Activated CD8-positive, alpha-beta memory T cell treated with anti-CD3 and anti-CD28 coated beads, Interleukin-2, amount 50 U/mL, for 4 hours (primary cell): ENCODE measurements around the gene SPTAN1.

Source experiments
- DNase-seq: peaks from one replicate; pipeline ENCODE4 v3.0.0-alpha.2; 2020

SPTAN1 gene

DNA sequence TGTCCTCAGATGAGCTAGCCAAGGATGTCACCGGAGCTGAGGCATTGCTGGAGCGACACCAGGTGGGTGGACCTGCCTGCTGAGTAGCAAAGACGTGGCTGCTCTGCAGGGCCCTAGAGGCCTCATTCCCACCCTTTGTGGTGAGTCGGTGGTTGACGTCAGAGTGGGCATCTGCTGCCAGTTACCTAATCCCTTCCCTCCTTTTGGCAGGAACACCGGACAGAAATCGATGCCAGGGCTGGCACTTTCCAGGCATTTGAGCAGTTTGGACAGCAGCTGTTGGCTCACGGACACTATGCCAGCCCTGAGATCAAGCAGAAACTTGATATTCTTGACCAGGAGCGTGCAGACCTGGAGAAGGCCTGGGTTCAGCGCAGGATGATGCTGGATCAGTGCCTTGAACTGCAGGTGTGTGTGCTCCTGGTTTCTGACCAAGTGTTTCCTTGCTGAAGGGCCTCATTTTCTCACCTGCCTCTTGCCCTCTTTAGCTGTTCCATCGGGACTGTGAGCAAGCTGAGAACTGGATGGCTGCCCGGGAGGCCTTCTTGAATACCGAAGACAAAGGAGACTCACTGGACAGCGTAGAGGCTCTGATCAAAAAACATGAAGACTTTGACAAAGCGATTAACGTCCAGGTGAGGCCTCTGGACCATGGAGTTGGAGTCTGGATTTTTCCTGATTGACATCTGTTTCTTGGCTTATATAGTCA is 55.4 kb downstream of the SPTAN1 start:
- DNase-seq: no peak

DNA sequence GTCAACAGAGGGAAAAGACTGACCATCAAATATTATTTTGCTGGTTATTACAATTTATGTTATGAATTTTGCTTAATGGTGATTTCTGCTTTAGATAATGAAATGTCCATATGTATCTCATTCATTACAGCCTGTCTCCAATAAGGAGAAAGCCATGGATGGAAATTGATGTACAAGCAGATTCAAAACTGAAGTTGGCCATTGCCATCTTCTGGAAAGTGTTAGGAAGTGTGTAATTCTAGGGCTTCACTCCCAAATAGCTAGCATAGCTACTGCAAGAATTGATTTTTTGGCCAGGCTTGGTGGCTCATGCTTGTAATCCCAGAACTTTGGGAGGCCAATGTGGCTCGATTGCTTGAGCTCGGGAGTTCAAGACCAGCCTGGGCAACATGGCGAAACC is 58.5 kb downstream of the SPTAN1 start:
- no peak for DNase-seq

DNA sequence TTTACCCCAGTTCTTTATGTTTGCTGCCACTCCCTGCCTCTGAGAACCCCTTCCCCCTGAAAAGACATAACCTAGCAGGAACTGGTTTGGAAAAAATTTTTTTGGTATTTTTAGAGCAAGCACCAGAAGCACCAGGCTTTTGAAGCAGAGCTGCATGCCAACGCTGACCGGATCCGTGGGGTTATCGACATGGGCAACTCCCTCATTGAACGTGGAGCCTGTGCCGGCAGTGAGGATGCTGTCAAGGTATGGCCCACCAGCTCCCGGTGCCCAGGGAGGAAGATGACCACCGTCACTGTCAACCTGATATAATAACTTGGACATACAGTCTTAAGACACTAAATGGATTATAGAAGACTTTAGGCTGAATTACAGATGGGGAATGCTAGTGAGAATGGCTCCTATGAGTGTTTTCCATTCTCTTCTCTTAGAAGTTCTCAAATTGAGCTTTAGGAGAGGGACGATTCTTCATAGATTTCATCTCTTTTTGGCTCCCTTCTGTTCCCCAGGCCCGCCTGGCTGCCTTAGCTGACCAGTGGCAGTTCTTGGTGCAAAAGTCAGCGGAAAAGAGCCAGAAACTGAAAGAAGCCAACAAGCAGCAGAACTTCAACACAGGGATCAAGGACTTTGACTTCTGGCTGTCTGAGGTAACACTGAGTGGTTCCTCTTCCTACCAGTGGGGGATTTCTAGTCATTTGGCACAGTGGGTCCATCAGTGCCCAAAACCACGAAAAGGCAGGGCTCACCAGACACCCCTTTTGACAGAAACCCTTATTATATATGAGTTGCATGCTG is 59.4 kb downstream of the SPTAN1 start:
- DNase-seq: no peak

DNA sequence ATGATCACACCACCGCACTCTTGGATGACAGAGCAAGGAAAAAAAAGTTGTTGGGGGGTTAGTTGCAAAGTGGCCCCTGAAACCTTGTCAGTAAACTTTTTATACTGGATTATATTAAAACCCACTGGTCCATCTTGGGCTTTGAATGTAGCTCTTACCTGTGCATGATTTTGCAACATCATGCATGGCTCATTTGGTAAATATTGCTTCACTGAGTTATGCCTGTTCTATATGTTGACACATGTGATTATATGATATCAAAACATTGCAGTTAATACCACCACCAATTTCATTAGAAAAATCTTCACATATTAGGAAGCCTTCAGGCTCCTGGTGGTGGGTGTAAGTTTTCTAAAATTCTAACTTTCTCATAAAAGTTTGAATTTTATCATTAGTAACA is 62.3 kb downstream of the SPTAN1 start:
- no peak for DNase-seq

DNA sequence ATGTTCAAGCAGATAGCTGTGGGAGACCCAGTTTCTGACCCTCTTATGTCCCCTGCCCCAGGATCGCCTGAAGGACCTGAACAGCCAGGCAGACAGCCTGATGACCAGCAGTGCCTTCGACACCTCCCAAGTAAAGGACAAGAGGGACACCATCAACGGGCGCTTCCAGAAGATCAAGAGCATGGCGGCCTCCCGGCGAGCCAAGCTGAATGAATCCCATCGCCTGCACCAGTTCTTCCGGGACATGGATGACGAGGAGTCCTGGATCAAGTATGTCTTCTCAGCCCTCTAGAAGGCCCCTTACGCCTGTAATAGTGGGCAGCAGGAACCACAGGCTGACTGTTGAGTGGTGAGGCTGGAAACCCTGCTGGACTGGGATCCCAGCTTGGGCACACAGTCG is 63.2 kb downstream of the SPTAN1 start:
- DNase-seq: no peak

DNA sequence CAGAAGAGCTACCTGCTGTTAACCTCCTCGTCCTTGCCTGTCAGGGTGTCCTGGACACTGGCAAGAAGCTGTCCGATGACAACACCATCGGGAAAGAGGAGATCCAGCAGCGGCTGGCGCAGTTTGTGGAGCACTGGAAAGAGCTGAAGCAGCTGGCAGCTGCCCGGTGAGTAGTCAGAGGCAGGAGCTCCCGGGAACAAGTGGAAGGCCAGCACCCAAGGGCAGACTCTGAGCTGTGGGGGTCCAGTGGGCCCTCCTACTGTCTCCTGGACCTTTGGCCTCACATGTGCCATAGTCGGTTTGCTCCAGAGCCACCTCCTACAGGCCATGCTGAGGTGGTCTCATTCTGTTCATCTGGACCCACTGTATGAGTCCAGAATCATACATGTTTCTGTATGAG is 65.6 kb downstream of the SPTAN1 start:
- no peak for DNase-seq

DNA sequence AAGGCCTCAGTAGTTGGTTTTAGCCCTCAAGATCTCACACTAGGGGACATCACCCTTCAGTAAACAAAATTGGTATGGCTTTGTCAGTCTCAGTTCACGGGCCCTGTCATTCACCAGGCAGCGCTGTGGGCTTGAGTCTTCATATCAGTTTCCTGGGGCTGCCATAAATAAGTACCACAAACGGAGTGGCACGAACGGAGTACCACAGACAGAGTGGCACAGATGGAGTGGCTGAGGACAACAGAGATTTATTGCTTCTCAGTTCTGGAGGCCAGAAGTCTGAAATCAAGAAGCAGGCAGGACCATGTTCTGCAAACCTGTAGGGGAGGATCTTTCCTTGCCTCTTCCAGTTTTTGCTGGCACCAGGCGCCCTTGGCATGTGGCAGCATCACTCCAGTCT is 66.7 kb downstream of the SPTAN1 start:
- no peak for DNase-seq

DNA sequence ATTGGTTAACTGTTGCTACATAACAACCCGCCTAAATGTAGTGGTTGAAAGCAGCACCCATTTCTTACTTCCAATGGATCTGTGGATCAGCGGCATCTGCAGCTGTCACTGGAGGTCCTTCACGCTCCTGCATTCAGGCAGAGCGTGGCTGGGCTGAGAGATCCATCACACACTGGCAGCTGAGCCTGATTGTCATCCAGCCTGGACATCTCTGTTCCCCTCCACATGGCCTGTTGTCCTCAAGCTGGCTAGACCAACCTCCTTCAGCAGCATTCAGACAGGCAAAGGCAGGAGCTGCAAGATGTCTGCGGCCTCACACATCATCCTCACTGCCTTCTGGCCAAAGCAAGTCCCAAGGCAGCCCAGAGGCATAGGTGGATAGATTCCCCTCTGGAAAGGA is 67.4 kb downstream of the SPTAN1 start:
- no peak for DNase-seq

DNA sequence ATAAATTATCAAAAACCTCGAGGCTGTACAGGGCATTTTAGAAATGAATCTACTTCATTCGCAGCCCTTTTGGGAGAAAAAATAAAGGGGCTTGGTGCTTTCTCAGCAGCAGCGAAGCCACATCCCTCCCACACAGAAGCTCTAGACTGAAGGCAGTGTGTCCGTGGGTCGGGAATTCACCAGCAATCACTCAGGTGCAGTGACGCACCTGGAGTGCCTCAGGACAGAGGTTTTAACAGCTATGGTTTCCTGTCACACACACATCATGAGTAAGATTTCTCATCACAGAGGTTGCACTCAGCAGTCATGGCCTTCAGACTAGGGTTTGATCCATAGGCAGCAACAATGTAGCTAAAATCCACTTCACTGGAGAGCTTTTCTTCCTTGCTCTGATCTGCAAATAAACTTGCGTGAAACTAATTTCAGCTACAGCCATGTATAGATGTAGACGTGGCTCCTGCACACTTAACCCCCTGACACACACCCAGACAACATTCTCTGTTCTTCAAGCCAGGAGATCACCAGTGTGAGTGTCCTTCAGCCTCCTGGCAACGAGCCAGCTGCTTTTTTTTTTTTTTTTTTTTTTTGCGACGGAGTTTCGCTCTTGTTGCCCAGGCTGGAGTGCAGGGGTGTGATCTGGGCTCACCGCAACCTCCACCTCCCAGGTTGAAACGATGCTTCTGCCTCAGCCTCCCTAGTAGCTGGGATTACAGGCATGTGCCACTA is 69.5 kb downstream of the SPTAN1 start:
- no peak for DNase-seq

DNA sequence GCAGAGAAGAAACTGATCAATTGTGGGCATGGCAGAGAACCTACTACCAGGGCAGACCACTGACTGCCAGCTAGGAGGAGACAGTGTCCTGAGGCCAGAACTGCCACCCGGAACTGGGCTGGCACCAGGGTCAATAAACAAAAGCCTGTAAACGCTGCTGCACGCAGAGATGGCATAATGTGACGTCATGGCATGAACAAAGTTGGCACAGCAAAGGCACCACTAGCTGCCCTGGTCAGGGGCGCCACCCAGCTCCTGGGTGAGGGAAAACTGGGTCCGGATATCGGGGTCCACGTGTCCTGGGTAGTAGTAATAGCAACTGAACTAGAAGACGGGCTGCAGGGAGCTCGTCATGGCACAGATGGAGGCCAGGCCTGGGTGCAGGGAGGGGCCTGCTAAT is 72.2 kb downstream of the SPTAN1 start:
- DNase-seq: no peak

DNA sequence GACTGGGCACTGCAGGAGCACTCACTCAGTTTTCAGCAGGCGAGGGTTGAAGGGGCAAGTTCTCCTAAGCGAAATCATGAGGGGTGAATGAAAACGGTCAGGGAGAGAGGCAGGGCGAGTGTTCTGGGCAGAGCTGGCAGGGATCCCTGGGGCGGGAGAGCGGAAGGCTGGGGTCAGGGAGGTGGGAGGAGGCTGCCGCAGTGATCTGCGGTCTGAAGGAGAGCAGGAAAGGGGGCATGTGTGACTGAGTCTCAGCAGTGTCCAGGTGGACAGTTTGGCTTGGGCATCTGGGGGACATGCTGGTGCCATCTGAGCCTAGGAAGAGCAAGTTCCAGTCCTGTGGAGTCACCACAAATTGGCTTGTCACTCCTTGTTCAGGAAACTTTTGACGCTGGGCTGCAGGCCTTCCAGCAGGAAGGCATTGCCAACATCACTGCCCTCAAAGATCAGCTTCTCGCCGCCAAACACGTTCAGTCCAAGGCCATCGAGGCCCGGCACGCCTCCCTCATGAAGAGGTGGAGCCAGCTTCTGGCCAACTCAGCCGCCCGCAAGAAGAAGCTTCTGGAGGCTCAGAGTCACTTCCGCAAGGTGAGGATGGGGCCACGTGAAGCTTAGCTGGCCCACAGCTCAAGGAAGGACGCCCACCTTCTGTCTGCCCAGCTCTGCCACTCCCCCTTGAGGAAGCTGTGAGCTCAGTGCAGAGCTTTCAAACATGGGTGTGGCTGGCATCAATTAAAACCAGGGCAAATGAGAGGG is 73.2 kb downstream of the SPTAN1 start:
- DNase-seq: no peak

DNA sequence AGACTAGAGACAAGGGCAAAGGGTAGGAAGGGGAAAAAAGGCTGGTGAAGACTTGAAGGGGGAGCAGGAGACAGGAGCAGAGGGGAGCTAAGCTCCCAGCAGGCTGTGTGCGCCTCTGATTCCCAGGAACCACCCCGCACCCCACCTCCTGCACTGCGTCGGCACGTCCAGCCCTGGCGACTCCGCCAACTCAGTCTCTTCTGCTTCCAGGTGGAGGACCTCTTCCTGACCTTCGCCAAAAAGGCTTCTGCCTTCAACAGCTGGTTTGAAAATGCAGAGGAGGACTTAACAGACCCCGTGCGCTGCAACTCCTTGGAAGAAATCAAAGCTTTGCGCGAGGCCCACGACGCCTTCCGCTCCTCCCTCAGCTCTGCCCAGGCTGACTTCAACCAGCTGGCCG is 73.8 kb downstream of the SPTAN1 start:
- no peak for DNase-seq

DNA sequence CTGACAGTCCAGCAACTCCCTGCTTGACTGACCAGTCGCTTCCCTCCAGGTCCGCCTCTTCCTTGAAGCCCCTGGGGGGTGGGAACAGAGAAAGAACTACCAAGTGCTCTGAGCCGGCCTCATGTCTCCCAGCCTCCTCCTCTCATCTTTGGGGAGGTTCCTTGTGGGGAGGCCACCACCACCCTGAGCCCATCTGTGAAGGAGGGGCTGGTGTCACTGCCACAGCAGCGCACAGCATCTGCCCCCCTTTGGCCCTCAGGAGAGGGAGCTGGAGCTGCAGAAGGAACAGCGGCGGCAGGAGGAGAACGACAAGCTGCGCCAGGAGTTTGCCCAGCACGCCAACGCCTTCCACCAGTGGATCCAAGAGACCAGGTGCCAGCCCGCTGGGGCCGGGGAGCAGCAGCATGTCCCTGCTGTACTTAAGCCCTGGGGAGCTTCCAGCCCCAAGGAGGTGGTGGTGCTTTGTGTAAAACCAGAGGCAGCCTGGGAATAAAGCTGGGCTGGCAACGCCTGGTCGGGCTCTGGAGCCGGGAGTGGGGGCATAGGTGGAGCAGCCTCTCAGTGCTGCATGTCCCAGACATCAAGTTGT is 74.8 kb downstream of the SPTAN1 start:
- DNase-seq: no peak

DNA sequence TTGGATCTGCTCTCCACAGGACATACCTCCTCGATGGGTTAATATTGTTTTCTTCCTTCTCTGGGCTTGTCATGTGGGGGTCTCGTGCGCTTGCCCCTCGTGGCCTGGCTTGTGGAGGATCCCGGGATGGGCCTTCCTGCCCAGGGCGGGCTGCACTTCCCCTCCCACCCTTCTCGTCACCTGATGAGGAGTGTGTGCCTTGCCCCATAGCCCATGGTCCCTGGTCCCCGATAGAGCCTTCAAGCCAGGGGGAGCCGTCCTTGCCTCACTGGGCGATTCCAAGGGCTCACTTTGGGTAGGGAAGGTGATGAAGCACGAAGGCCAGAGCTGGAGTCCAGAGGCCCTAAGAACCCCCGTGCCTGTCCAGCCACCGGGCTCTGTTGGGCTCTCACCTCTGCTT is 75.5 kb downstream of the SPTAN1 start:
- no peak for DNase-seq

DNA sequence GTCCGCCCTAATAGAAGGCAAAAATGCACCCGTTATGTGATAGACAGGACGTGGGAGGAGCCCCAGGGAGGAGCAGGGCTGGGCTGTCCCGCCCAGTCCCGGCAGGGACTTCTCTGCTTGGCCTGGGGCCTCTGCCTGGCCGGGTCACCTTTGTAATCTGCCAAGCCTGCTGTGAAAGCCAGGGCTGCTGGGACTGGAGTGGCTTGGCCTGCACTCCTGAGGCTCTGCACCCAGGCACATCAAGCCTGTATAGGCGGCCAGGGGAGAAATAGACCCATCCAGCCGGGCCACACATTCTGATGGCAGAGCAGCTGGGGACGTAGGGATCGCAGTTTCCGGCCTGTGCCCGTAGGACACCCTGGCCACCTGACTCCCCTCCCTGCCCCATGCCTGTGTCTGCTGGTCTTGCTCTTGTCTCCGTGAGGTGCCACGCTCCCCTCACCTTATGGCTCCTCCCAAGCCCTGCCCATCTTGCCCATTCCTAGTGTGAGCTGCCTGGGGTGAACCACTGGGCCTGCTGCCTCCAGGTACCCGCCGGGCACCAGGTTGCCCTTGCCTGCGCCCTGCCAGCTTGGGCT is 76.2 kb downstream of the SPTAN1 start:
- no peak for DNase-seq

DNA sequence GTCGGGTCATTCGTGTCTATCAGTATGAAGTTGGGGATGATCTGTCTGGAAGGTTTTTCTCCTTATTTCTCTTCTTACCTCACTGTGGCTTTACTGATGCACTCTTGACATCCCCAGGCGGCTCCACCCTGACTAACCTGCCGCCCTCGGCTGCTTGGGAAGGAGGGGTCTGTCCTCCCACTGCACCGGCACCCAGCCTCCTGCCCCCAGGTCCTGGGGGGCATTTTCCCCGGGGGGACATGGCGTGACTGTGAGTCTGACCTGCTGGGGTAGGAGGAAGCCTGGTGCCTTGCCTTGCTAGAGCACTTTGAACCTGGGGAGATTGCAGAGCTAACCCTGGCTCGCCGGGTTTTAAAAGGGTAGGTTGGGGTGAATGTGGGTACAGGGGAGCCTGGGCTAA is 76.7 kb downstream of the SPTAN1 start:
- no peak for DNase-seq

DNA sequence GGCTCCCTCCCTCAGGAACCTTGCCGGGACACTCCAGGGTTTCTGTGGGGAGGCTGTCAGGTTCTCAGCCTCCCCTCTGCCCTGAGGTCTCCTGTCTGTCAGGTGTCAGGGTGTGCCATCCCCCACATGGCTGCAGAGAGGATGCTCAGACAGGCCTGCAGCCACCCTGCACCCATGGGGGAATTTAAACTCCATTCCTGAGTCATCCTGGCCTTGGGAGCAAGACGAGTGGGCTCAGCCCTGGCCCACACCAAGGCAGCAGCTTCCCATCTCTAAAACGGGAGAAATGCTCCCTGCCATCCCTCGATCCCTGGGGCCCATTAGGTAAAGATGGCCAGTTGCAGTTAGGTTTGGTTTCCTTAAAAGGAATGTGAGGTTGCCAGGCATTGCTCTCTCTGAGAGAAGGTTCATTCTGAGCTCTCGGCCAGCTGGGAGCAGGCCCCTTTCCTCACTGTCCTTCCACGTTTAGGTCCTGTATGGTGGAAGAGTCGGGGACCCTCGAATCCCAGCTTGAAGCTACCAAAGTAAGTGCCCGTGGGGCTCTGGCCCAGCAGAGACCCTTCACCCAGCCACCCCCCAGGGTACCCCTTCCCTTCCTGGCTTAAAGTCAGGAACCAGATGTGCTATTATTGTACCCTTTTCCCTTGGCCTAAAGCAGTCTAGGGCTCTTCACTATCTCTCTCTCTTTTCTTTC is 77.6 kb downstream of the SPTAN1 start:
- no peak for DNase-seq

DNA sequence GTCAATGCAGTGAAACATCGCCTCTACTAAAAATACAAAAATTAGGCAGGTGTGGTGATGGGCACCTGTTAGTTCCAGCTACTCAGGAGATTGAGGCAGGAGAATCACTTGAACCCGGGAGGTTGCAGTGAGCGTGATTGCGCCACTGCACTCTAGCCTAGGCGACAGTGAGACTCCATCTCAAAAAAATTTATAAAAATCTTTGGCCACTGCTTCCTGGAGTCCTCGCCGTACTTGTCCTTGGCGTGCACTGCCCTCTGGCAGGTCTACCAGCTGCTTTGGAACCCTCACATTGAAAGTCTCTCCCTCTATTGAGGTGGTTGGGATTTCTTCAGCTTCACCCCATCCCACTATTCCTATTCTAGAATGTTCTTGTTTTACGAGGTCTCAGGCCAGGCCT is 79.2 kb downstream of the SPTAN1 start:
- no peak for DNase-seq

DNA sequence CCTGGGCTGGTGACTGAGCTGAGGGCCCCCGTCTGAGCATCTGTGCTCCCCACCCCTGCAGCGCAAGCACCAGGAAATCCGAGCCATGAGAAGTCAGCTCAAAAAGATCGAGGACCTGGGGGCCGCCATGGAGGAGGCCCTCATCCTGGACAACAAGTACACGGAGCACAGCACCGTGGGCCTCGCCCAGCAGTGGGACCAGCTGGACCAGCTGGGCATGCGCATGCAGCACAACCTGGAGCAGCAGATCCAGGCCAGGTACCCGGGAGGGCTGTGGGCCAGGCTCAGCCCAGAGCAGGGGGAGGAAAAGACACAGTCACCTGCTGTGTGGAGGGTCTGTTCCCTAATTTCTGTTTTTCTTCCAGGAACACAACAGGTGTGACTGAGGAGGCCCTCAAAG is 79.7 kb downstream of the SPTAN1 start:
- DNase-seq: no peak

DNA sequence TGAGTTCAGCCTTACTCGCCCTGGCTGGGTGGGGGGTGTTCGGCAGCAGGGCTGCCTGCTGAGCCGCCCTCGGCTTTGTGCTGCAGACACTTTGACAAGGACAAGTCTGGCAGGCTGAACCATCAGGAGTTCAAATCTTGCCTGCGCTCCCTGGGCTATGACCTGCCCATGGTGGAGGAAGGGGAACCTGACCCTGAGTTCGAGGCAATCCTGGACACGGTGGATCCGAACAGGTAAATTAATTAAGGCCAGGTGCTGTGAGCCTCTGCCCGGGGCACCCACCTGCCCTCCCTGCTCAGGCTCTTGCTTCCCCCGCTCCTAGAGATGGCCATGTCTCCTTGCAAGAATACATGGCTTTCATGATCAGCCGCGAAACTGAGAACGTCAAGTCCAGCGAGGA is 80.1 kb downstream of the SPTAN1 start:
- no peak for DNase-seq

DNA sequence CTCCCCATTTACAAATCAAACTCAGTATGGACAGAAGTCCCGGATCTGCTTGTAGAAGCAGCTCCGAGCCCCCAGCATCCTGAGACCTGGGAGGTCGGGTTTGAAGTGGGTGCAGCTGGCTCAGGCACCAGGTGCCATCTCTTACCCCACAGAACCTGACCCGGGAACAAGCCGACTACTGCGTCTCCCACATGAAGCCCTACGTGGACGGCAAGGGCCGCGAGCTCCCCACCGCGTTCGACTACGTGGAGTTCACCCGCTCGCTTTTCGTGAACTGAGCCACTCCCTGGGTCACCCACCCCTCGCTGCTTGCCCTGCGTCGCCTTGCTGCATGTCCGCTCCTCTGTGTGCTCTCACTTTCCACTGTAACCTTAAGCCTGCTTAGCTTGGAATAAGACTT is 80.7 kb downstream of the SPTAN1 start:
- no peak for DNase-seq

DNA sequence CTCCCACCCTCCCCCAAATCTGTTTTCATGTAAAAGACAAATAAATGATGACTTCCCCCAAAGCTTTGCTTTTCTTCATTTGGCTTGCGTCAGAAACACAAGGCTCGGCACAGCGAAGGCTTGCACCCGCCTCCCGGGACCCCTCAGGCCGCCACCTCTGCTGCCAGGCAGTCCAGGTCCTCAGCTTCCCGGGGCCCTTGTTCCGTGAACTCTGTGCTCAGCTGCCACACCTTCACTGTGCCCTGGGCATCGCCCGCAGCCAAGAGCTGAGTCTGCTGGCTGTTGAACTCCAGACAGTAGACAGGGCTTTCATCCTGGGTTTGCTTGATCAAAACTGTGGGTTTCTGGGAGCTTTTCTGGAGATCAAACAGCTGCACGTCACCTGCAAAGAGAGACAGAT is 81.2 kb downstream of the SPTAN1 start:
- no peak for DNase-seq
